GM23248 (cell line): Measurements from ENCODE around the gene PIM3.

Source experiments
- EZH2 ChIP-seq: fragments of 200-600 bp; sonication (generic); IDR thresholded peaks from 2 replicates; pipeline ENCODE4 v1.6.1; 2018; ENCODE audit warnings: antibody characterized with exemption, mild to moderate bottlenecking; ENCODE audit not compliant: insufficient read depth, poor library complexity, severe bottlenecking
- EZH2phosphoT487 ChIP-seq: fragments of 200-600 bp; sonication (generic); IDR thresholded peaks from 2 replicates; pipeline ENCODE4 v1.6.1; 2018; ENCODE audit warnings: antibody characterized with exemption, moderate library complexity, mild to moderate bottlenecking, low read depth; ENCODE audit not compliant: insufficient read depth

DNA sequence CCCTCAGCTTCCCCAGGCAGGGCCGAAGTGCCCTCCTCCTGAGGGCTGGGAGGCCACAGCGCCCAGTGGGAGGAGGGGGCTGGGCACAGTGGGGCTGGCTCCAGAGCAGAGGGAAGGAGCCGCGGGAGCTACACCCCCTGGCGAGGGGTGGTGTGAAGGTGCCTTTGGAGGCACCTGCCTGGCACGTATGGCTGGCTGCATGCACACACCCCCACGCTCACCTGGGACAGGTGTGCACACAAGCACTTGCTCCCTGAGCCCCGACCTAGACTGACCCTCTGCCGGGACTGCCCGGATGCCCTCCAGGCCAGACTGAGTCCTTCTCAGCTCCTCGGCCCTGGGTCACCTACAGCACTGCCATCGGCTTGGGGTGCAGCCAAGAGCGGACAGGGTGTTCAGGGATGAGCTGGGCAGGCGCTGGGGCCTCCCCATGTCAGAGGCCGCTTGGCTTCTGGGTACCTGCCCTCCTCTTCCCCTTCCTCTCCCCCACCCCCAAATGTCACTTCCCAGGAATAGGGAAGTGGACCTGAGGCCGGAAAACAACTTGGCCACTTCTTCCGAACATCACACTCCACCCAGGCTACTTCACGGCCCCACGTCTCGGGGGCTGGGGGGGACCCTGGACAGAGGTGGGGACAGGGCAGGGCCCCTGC lies 7.4 kb upstream of the PIM3 start:
- TF ChIP-seq EZH2phosphoT487: no peak
- no peak for TF ChIP-seq EZH2
